Erythroblast (primary cell): ENCODE measurements around the gene ARRB1.

Experiments
- DNase-seq, 2 experiments: peaks; one replicate each; lab custom pipeline; 2025; lab: John Stamatoyannopoulos, UW
- GATA1 ChIP-seq: IDR thresholded peaks from 2 replicates; pipeline ENCODE4 v1.6.1; 2011; ENCODE audit warnings: low read depth, mild to moderate bottlenecking, control low read depth, low read length, moderate library complexity
- POLR2A ChIP-seq: IDR thresholded peaks from 2 replicates; pipeline ENCODE4 v1.6.1; 2011; ENCODE audit warnings: mild to moderate bottlenecking, low read length

The ARRB1 gene

DNA sequence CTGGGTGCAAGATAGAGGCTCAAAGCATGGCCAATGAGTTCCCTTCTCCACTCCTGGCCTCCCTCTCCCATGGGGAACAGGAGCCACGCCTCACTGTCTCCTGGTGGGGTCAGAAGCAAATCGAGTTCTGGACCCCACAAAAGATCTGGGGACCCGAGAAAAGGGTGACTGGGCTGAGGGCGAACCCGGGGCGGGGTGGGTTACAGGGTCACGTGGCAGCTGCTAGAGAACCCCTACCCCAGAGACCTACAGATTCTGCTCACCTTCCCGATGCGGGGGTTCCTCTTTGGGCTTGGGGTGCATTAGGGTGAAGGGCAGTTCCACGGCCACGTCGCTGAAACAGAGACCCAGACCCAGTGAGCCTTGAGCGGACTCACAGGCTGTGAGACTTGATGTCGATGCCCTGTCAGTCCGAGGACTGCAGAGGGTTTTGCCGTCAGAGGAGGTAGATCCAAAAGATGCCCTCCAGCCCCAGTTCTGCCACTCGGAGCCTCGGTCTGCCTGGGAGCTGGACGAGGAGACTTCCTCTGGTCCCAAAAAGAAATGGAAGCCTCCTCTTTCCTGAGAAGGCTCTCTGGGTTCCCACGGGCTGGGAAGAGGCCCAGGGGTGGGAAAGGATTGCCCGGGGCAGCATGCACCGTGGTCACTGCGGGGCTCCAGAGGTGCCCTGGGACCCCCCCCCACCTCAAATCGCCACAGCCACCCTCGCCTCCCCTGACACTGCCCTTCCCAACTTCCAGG lies 82.7 kb downstream of the ARRB1 start:
- no peak for DNase-seq
- TF ChIP-seq POLR2A (no peak), GATA1 (no peak)

DNA sequence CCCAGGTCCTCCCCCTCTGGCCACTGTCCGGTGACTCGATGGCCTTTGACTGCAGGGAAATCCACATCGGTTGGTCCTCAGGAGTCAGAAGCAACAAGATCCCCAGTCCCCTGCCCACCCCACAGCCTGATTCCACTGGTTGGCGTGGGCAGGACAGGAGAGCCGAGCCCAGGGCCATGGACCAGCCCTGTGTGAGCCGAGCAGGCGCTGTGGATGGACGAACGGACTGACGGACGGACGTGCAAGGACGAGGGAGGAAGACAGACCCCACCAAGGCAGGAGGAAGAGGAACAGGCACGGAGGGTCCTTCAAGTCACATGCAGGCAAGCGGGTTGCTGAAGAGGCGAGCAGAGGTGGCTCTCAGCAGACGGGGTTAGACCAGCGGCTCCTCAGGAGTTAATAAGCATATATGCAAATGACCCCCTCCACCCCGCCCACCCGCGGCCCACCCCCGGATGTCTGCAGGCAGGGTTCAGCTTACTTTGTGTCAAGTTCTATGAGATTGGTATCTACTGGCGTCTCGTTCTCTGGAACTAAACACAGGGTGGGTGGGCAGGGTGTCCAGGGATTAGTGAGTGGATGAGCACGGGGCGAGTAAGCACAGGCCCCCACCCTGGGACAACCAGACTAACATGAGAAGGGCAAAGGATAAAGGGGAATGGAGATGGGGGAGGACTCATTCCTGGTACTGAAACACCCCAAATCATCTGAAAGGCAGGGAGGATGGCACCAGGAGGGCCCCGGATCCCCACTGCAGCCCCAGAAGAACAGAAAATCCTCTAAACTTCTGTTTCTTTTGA lies 84.1 kb downstream of the ARRB1 start:
- DNase-seq, result no peak
- TF ChIP-seq GATA1 (no peak), POLR2A (no peak)

DNA sequence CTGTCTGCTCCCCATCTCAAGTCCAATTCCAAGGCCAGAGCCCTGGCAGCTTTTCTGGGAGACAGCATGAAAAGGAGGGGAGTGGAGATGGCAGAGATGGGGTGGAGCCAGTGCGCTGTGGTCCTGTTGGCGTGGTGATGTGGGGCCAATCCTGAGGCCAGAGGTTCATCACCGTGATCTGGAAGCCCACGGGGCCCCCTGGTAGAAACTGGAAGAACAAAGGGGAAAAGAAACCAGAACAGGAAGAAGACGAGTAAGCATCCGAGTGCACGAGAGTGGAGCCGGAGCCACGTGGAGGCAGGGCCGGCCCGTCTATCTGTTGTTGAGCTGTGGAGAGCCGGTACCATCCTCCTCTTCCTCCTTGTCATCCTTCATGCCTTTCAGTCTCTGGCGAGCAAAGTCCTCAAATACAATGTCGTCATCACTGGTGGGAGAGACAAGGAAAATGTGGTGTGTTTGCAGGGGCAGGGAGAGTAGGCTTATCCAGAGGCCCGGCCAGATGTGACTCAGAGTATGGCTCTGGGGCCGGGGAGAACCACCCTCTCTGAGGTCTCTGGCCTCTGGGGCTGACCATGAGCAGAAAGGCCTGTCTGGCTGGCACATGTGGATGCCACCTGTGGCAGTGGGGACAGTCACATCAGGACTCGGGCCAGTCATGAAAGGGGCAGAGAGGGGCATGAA lies 85.5 kb downstream of the ARRB1 start:
- no peak for DNase-seq

DNA sequence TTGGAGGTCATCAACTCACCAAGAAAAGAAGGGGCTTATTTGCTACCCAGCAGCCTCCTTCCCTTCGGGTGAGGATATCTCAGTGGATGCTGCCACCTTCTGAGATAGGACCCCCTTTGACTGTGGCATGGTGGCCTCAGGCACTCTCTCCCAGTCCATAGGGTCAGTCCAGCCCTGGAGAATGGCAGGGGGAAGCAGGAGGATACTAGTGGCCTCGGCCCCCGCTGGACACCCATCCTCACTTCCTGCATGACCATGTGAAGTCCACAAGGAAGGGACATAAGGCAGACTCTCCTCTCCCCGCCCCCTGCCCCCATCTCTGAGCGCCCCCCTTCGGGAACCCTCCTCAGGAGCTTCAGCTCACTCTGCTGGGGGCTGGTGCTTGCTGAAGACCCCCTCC lies 86.5 kb downstream of the ARRB1 start:
- TF ChIP-seq GATA1 (no peak), POLR2A (no peak)
- no peak for DNase-seq

More for the DNA sequence above, 85.5 kb downstream of the ARRB1 start:
- TF ChIP-seq POLR2A (no peak), GATA1 (no peak)

DNA sequence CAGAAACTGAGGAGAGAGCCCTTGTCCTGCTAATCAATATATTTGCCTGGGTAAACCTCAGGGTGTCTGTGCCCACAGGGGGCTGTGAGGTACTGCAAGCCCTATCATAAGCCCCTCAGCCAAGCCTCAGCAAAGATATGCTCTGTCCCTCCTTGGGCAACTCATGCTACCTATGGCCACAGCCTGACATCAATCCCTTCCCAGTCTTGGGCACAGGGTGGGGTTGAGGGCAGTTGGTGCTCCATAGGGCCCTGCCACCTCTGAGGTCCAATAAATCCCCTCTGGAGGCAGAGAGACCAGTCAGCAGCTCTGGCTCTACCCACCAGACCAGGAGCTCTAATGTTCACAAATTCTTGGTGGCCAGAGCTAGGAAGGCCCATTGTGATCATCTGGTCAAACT lies 87.1 kb downstream of the ARRB1 start:
- no peak for DNase-seq
- TF ChIP-seq POLR2A, result no peak
- TF ChIP-seq GATA1, result no peak

DNA sequence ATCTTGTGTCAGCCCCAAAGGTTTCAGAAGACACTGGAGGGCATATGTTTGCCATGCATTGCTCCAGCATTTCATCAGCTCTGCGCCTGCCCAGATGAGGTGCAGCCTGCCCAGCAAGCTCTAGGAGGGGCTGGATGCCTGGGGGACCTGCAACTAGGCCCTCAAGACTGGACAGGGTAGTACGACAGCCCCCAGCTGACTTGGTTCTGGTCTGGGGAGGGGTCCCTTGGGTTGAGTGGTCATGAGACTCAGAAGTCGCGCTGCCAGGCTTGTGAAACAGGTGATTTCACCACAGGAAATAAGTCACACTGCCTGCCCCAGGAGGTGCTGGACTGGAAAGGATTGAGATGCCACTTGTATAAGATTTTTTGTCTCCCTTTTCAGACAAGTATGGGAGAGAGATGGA lies 87.5 kb downstream of the ARRB1 start:
- DNase-seq, result peak in 1 of 2 experiments; percentile 39
- TF ChIP-seq POLR2A, result no peak
- TF ChIP-seq GATA1, result no peak

DNA sequence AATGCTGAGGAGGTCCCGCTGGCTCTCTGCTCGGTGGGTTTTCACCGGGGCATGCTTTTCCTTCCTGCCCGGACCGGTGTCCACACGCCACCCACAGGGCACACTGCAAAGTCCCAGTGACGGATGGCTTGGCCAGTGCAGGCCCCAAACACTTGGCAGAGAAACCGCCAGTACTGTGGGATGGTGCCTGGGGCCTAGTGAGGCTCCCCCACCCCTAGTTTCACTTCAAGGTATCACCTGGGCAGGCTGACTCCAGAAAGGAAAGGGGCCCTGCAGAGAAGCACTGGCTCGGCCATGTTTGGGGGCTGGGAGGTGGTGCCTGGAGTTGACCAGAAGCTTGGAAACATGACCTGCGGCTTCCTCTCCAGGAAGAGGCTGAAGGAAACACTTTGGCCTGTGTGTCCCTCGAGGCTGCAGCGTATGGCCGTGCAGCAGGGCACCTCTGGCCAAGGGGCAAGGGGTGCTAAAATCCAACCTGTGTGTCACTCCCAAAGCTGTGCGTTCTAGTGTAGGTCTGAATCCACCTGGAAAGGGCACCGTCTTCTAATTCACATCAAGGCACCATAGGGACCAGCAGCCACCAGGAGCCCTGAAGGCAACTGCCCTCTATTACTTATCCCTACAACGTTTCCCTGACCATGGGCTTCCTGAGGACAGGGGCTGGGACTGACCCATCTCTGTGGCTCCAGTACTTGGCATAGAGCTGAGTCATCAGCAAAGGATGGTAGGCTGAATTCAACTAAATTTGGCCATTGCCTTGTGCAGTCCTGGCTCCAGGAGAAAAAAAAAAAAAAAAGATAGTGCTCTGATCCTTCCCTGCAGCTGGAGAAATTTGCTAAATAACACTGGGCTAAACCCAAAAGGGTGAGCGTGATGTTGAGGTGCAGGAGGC lies 88.3 kb downstream of the ARRB1 start:
- TF ChIP-seq GATA1, result no peak
- TF ChIP-seq POLR2A, result no peak
- no peak for DNase-seq

DNA sequence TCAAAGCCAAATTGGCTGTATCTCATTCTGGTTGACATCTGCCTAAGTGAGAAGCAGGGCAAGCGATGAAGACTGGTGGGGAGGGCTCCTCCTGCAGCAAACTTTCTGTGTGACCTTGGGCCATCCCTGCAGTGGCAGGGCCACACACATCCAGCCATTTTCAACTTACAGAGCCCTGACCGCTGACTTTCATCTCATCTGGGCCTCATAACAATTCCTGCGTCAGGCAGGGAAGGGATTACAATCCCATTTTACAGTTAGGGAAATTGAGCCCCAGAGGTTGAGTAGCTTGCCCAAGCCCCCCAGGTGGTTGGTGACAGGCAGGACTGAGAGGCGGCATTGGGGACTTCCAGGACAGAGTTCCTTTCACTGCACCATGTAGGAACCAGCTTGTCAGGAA lies 89.0 kb downstream of the ARRB1 start:
- no peak for DNase-seq
- no peak for TF ChIP-seq GATA1
- no peak for TF ChIP-seq POLR2A

DNA sequence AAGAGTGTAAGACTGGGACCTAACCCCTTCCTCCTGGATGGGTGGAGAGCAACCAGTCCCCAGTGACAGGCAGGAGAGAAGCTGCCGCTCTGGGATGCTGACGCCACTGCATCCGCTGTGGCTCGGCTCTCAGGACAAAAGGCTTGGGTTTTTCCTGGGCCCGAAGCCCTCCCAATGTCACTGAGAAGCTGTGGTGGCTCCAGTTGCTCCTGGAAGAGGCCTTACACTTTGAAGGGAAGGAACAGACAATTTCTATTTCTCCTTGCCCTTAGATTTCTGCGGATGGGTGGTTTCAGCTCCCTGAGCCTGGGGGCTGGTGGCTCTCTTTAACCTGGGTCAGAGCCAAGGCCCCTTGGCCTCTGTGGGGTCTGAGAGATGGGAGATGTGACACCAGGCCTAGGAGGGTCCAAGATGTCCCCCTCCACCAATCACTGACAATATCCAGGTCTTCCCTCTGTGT lies 89.5 kb downstream of the ARRB1 start:
- TF ChIP-seq POLR2A, result no peak
- no peak for TF ChIP-seq GATA1
- no peak for DNase-seq

DNA sequence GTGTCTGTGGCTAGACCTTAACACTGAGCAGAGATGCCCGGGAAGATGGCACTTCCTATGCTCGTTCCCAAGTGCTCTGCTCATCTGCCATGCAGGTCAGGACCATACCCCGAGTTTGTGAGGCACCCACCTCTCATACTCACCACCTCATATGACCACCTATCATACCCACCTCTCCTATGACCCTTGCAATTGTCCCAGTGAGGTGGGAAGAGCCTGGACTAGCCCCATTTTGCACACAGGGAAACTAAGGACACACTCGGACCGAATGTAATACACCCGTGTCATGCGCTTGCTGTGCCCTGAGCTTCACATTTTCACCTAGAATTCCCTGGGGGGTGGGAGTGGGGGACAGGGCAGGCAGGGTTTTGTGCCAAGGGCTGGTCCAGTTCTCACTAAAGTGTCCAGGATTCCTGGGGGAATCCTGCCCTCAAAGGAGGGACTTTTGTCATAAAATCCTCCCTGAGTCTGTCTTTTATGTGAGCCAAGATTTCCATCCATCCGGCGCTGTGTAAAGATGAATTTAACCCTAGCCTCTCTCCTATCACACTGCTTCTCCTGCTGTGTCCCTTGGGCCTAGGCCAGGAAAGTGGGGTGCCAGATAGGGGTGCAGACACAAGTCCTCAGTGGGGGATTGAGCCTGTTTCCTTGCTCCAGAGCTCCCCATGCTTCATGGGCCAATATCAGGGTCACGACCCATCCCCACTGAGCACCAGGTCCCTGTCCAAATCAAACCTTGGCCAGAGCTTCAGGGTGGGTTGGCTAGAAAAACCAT lies 90.9 kb downstream of the ARRB1 start:
- TF ChIP-seq POLR2A (no peak), GATA1 (no peak)
- DNase-seq, result no peak

DNA sequence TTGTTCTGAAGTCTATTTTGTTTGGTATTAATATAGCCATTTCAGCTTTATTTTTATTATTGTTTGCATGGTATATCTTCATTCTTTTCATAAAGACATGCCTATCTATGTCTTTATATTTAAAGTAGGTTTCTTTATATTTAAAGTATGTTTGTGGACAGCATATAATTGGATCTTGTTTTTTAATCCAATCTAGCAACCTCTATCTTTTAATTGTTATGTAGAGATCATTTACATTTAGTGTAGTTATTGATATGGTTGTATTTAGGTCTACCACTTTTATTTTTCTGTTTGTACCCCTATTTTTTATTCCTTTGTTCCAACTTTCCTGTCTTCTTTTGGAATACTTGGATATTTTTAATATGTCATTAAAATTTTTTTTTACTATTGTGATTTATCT lies 97.1 kb downstream of the ARRB1 start:
- DNase-seq, result no peak
- TF ChIP-seq POLR2A, result no peak

DNA sequence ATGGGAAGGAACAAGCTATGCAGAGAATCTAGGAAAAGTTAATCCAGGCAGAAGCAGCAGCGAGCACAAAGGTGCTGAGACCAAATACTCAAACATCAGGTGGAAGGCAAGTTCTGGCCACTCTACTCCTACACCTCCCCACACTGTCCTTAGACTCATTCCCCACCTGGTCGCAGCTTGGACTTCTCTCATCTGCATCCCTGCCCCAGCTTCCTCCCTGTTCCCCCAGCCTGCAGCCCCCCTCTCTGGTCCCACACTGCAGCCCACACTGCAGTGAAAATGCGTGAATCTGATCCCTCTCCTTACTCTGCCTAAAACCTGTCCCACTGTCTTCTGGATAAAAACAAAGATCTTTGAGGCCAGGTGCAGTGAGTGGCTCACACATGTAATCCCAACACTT lies 101.8 kb downstream of the ARRB1 start:
- no peak for TF ChIP-seq GATA1
- TF ChIP-seq POLR2A, result no peak
- DNase-seq, result no peak

DNA sequence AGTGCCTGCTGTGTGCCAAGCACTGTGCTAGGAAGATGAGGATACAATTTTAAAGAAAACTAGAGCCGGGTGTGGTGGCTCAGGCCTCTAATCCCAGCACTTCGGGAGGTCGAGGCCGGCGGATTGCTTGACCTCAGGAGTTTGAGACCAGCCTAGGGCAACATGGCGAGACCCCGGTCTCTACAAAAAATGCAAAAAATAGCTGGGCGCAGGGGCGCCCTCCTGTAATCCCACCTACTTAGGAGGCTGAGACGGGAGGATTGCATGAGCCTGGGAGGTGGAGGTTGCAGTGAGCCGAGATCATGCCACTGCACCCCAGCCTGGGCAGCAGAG lies 102.6 kb downstream of the ARRB1 start:
- DNase-seq, result no peak
- TF ChIP-seq POLR2A (no peak), GATA1 (no peak)

DNA sequence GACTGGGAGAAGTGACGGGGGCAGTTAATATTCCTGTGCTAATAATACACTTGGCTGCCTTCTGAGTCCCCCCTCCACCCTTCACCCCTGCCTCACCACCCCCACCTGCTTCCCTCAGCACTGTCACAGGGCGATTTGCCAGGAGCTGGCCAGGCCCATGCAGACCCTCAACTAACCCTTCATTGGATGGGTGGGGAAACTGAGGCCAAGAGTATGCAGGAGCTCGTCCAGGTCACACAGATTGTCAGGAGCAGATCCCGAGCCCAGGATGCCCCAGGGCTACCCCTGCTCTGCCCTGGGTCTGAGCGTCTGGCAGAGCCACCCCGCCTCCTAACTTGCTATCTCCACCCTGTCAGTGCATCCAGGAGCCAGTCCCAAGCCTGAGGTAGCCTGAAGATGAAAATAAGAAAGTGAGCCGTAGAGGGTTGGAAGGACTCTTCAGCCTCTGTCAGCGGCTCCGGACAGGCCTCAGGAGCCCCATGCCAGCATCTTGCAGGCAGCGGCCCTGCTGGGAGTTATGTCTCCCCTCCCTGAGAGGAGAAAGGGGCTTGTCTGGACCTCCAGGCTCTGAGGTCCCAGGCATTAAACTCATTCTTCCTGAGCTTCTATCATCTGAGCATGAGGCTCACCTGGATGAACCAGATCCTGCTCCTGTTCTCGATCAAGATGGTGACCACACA lies 104.7 kb downstream of the ARRB1 start:
- no peak for DNase-seq
- TF ChIP-seq POLR2A, result no peak
- TF ChIP-seq GATA1, result no peak
